Astrocyte of the spinal cord (primary cell): ENCODE data around the gene BCL2.

ENCODE experiments used
- DNase-seq: peaks from one replicate; pipeline ENCODE4 v3.0.0; 2011; ENCODE audit warnings: low read depth, low spot score
- H3K4me3 ChIP-seq: 2 replicates; pipeline ENCODE4 v1.5.1; 2011; ENCODE audit warnings: low read depth, mild to moderate bottlenecking, low read length, moderate library complexity
- in situ Hi-C: cut with HindIII; loops from 2 replicates; pipeline ENCODE4 v1.10.0; 2017; ENCODE audit warnings: low sequenced_read_pairs
- TF ChIP-seq, protein P1 (sequence below): IDR thresholded peaks from 2 replicates; pipeline ENCODE4 v1.5.1; 2012; ENCODE audit warnings: low read depth, mild to moderate bottlenecking, low read length, inconsistent platforms

The BCL2 gene

DNA sequence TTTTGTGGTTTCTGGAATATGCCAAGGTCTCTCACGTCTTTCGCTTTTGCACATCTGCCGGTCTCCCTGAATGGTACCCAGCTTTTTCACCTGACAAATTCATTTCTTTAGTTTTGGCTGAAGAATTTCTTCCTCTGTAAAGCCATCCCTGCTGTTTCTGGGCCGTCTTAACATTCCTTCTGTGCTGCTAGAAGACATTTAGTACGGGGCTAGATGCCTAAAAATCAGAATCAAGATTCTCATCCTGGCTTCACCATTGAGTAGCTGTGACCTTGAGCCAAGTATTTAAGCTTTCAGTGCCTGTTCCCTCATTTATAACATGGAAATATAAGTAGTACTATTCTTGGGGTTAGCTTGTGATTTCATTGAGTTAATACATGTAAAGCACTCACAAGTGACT lies 6.4 kb upstream of the BCL2 start:
- TF ChIP-seq, protein P1, sequence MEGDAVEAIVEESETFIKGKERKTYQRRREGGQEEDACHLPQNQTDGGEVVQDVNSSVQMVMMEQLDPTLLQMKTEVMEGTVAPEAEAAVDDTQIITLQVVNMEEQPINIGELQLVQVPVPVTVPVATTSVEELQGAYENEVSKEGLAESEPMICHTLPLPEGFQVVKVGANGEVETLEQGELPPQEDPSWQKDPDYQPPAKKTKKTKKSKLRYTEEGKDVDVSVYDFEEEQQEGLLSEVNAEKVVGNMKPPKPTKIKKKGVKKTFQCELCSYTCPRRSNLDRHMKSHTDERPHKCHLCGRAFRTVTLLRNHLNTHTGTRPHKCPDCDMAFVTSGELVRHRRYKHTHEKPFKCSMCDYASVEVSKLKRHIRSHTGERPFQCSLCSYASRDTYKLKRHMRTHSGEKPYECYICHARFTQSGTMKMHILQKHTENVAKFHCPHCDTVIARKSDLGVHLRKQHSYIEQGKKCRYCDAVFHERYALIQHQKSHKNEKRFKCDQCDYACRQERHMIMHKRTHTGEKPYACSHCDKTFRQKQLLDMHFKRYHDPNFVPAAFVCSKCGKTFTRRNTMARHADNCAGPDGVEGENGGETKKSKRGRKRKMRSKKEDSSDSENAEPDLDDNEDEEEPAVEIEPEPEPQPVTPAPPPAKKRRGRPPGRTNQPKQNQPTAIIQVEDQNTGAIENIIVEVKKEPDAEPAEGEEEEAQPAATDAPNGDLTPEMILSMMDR, result no peak
- DNase-seq, result no peak
- H3K4me3 ChIP-seq, result no peak overlapping the region
- in situ Hi-C loops, result no loop called here

GRCh38 chr18:63325086-63325686 lies 5.6 kb upstream of the BCL2 start:
- in situ Hi-C loops, result no loop called here

GRCh38 chr18:63322908-63323634 lies 3.5 kb upstream of the BCL2 start:
- no peak overlapping the region for H3K4me3 ChIP-seq
- in situ Hi-C loops, result no loop called here
- TF ChIP-seq, protein P1, result peak; percentile 77
- DNase-seq, result peak; percentile 71

More at GRCh38 chr18:63325086-63325686, 5.6 kb upstream of the BCL2 start:
- TF ChIP-seq, protein P1, result no peak
- no peak for DNase-seq
- no peak overlapping the region for H3K4me3 ChIP-seq

GRCh38 chr18:63322206-63322605 lies 2.6 kb upstream of the BCL2 start:
- TF ChIP-seq, protein P1, result no peak
- in situ Hi-C loops, result no loop called here

DNA sequence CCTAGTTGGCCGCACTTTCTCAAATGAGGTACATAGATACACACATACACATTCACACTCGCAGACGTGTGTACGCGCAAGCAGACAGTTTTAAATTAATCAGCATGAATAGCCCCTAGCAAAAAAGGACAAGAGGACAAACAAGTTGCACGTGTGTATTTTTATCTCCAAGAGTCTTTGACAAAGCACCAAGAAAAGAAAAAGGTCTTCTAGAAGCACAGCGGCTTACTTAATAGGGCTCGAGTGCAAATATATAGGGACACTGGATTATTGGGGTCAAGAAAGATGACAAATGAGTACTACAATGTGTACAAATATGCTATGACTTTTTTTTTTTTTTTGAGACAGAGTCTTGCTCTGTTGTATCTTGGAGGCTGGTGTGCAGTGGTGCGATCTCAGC lies 1.7 kb upstream of the BCL2 start:
- TF ChIP-seq, protein P1, result no peak
- in situ Hi-C loops, result no loop called here
- H3K4me3 ChIP-seq, result no peak overlapping the region
- no peak for DNase-seq

More at GRCh38 chr18:63322206-63322605, 2.6 kb upstream of the BCL2 start:
- no peak overlapping the region for H3K4me3 ChIP-seq
- no peak for DNase-seq

GRCh38 chr18:63320975-63321265 lies 1.4 kb upstream of the BCL2 start:
- DNase-seq, result no peak
- in situ Hi-C loops, result no loop called here
- H3K4me3 ChIP-seq, result peak overlapping the region; percentile 49
- TF ChIP-seq, protein P1, result no peak
